Measurements from ENCODE around the gene UNC13C.

Gene UNC13C

GRCh38 chr15:54273928-54274327 lies 295.7 kb downstream of the UNC13C start:
- DNase-seq (ENCODE audit: low read depth) = no peak
- no peak overlapping the region for H3K4me3 ChIP-seq (ENCODE audit: low read depth, low read length)

GRCh38 chr15:54277834-54278233 lies 299.6 kb downstream of the UNC13C start:
- no peak overlapping the region for H3K4me3 ChIP-seq (ENCODE audit: low read depth, low read length)
- DNase-seq (ENCODE audit: low read depth) = no peak

GRCh38 chr15:54280726-54281125 lies 302.5 kb downstream of the UNC13C start:
- DNase-seq (ENCODE audit: low read depth) = no peak
- no peak overlapping the region for H3K4me3 ChIP-seq (ENCODE audit: low read depth, low read length)

- DNase-seq (ENCODE audit: low read depth) = no peak
- H3K4me3 ChIP-seq (ENCODE audit: low read depth, low read length) = no peak overlapping the region
These were observed 304.1 kb downstream of the UNC13C start for GRCh38 chr15:54282228-54282836.

- no peak for DNase-seq (ENCODE audit: low read depth)
These were observed 309.8 kb downstream of the UNC13C start for GRCh38 chr15:54288049-54288448.

GRCh38 chr15:54289590-54290136 lies 311.4 kb downstream of the UNC13C start:
- no peak overlapping the region for H3K4me3 ChIP-seq (ENCODE audit: low read depth, low read length)
- no peak for DNase-seq (ENCODE audit: low read depth)

More at GRCh38 chr15:54288049-54288448, 309.8 kb downstream of the UNC13C start:
- no peak overlapping the region for H3K4me3 ChIP-seq (ENCODE audit: low read depth, low read length)

GRCh38 chr15:54298396-54298795 lies 320.2 kb downstream of the UNC13C start:
- H3K4me3 ChIP-seq (ENCODE audit: low read depth, low read length) = no peak overlapping the region
- no peak for DNase-seq (ENCODE audit: low read depth)

GRCh38 chr15:54304321-54304720 lies 326.1 kb downstream of the UNC13C start:
- H3K4me3 ChIP-seq (ENCODE audit: low read depth, low read length) = no peak overlapping the region
- DNase-seq (ENCODE audit: low read depth) = no peak

GRCh38 chr15:54305138-54305537 lies 326.9 kb downstream of the UNC13C start:
- no peak overlapping the region for H3K4me3 ChIP-seq (ENCODE audit: low read depth, low read length)
- DNase-seq (ENCODE audit: low read depth) = no peak

GRCh38 chr15:54307252-54307902 lies 329.1 kb downstream of the UNC13C start:
- DNase-seq (ENCODE audit: low read depth) = no peak
- no peak overlapping the region for H3K4me3 ChIP-seq (ENCODE audit: low read depth, low read length)

GRCh38 chr15:54307926-54308325 lies 329.7 kb downstream of the UNC13C start:
- H3K4me3 ChIP-seq (ENCODE audit: low read depth, low read length) = no peak overlapping the region
- DNase-seq (ENCODE audit: low read depth) = no peak

- no peak overlapping the region for H3K4me3 ChIP-seq (ENCODE audit: low read depth, low read length)
- no peak for DNase-seq (ENCODE audit: low read depth)
These were observed 334.3 kb downstream of the UNC13C start for GRCh38 chr15:54312528-54312927.

- H3K4me3 ChIP-seq (ENCODE audit: low read depth, low read length) = no peak overlapping the region
- DNase-seq (ENCODE audit: low read depth) = no peak
These were observed 343.2 kb downstream of the UNC13C start for GRCh38 chr15:54321426-54321825.

GRCh38 chr15:54322341-54322740 lies 344.1 kb downstream of the UNC13C start:
- no peak for DNase-seq (ENCODE audit: low read depth)
- no peak overlapping the region for H3K4me3 ChIP-seq (ENCODE audit: low read depth, low read length)

GRCh38 chr15:54345301-54345700 lies 367.1 kb downstream of the UNC13C start:
- H3K4me3 ChIP-seq (ENCODE audit: low read depth, low read length) = no peak overlapping the region
- DNase-seq (ENCODE audit: low read depth) = no peak

- no peak for DNase-seq (ENCODE audit: low read depth)
- H3K4me3 ChIP-seq (ENCODE audit: low read depth, low read length) = no peak overlapping the region
These were observed 367.6 kb downstream of the UNC13C start for GRCh38 chr15:54345827-54346226.

- H3K4me3 ChIP-seq (ENCODE audit: low read depth, low read length) = no peak overlapping the region
- DNase-seq (ENCODE audit: low read depth) = no peak
These were observed 369.0 kb downstream of the UNC13C start for GRCh38 chr15:54347082-54347827.

- no peak for DNase-seq (ENCODE audit: low read depth)
- no peak overlapping the region for H3K4me3 ChIP-seq (ENCODE audit: low read depth, low read length)
These were observed 375.5 kb downstream of the UNC13C start for GRCh38 chr15:54353726-54354125.

GRCh38 chr15:54354341-54354740 lies 376.1 kb downstream of the UNC13C start:
- DNase-seq (ENCODE audit: low read depth) = no peak
- no peak overlapping the region for H3K4me3 ChIP-seq (ENCODE audit: low read depth, low read length)

- no peak for DNase-seq (ENCODE audit: low read depth)
- H3K4me3 ChIP-seq (ENCODE audit: low read depth, low read length) = no peak overlapping the region
These were observed 386.7 kb downstream of the UNC13C start for GRCh38 chr15:54364961-54365360.
